OCI-LY1 (cell line): ENCODE results near the gene ELMO3.

Experiments
- CTCF ChIP-seq: fragments of 200-600 bp; sonication (generic), shearing (Covaris generic); IDR thresholded peaks from 2 replicates; pipeline ENCODE4 v1.5.1; 2017; ENCODE audit warnings: mild to moderate bottlenecking, antibody characterized with exemption, low read length, moderate library complexity, mixed read lengths
- EZH2 ChIP-seq: fragments of 200-600 bp; sonication (generic), shearing (Covaris generic); IDR thresholded peaks from 2 replicates; pipeline ENCODE4 v1.8.0; 2017; ENCODE audit warnings: borderline replicate concordance, mixed run types, mild to moderate bottlenecking, antibody characterized with exemption, low read length, moderate library complexity, mixed read lengths

- TF ChIP-seq CTCF (no peak), EZH2 (no peak)
These were observed 28.6 kb upstream of the ELMO3 start, which contains the start of gene NOL3 for GRCh38 chr16:67170168-67170948.
